ENCODE data around the gene ISCA1.
"Not testable (repeated sequence)": the region's sequence is repeated elsewhere in the genome, so short reads cannot be mapped to it uniquely, and the experiment has no call there.

ISCA1 gene

GRCh38 chr9:86282077-86282978 lies at the start of gene ISCA1:
Gene ISCA1 (minus strand): TSS chr9:86282538. CDS start chr9:86282458, 80 bp downstream.
- peak; percentile 92 for DNase-seq (ENCODE audit: low spot score)

GRCh38 chr9:86330186-86330585 lies 47.8 kb upstream of the ISCA1 start:
- DNase-seq (ENCODE audit: low spot score), result no peak

- no peak for DNase-seq (ENCODE audit: low spot score)
These were observed 47.3 kb upstream of the ISCA1 start for GRCh38 chr9:86329649-86330048.

DNA sequence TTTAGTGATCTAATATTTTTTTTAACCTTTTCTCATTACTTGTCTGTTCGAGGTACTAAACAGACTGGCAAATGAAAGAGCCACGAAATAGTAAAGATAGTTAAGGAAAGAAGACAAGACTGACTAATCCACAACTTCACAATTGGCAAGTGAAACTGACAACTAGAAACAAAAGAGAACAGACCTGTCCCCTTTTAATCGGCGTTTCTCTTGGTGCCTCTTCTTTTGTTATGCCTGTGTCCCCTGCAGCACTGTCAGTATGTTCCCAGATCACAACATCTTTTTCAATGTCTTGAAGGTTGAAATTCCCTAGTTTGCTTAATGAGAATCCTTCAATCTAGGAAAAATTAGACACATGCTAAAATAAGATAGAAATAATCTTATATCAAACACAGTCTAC lies 45.8 kb upstream of the ISCA1 start:
- peak; percentile 33 for DNase-seq (ENCODE audit: low spot score)

DNA sequence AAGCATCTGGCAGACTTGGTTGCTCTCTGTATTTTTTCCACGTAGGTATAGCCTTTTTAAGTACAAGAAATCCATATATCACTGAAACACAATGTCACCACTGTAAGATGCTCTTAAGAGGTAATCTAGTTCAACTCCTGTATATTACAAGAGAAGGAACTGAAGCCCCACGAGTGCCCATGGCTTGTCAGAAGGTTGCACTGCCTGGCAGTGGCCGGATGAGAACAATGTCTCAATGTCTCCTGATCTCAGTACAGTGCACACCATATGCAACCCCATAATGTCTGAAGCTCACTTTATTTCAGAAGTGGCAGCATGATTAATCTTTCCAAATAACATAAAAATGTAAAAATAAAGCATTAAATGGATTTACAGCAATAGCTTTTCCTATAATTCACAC lies 44.2 kb upstream of the ISCA1 start:
- DNase-seq (ENCODE audit: low spot score), result no peak

- DNase-seq (ENCODE audit: low spot score), result no peak
These were observed 42.6 kb upstream of the ISCA1 start for GRCh38 chr9:86324901-86325300.

GRCh38 chr9:86324308-86324707 lies 42.0 kb upstream of the ISCA1 start:
- no peak for DNase-seq (ENCODE audit: low spot score)

DNA sequence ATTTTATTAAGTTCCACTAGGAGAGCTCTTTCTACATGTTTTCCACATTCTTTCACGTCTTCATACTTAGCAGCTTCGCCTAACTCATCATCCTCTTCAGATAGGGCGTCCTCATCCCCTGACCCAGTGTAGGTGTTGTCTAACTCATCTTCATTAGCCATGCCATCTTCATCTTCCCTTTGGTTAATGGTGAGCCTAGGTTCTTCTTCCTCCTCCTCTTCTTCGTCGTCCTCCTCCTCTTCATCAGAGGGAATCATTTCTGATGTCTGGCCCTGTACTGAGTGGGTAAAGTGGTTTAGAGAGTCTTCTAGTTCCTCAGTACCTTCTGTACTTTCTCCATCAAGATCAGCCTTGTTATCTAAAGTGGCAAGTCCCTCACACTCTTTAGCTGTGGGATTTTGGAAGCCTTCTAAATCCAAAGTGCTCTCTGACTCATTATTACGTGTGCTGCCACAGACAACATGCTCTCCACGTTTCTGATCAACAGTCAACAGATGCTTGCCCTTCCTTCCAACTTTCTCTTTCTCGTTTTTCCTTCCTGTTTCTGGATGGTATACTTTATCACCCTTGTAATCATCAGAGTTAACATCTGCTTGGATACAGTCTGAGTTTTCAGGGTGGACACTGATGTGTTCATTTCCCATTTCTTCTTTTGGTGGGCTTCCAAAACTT lies 40.8 kb upstream of the ISCA1 start:
- DNase-seq (ENCODE audit: low spot score), result no peak

GRCh38 chr9:86321373-86321772 lies 39.0 kb upstream of the ISCA1 start:
- no peak for DNase-seq (ENCODE audit: low spot score)

GRCh38 chr9:86318187-86318586 lies 35.8 kb upstream of the ISCA1 start:
- no peak for DNase-seq (ENCODE audit: low spot score)

DNA sequence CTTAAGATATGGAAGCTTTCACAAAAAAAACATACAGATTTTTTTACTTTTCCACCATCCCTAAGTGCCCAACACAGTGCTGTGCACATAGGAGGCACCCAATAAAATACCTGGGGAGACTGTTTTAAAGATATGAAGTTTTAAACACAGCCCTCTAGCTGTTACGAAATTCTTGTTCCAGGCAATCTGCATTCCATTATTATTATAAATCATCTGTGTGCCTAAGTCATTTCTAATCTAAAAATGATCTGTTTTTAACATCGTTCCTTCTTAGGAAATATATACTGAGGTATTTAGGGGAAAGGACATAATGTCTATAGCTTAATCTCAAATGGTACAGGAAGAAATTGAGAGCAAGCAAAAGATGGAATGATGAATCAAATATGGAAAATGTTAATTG lies 32.7 kb upstream of the ISCA1 start:
- DNase-seq (ENCODE audit: low spot score), result no peak

DNA sequence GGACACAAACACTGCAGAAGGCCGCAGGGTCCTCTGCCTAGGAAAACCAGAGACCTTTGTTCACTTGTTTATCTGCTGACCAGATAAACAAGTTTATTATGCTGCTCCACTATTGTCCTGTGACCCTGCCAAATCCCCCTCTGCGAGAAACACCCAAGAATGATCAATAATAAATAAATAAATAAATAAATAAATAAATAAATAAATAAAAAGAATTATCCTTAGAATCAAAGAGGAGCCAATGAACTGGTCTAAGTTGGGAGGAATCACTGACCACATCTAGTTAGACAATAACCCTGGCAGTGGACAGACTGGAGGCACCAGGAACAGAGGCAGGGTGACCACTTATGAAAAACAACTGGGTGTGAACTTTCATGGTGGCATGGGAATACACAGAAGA lies 30.6 kb upstream of the ISCA1 start:
- DNase-seq (ENCODE audit: low spot score), result not testable (repeated sequence)

DNA sequence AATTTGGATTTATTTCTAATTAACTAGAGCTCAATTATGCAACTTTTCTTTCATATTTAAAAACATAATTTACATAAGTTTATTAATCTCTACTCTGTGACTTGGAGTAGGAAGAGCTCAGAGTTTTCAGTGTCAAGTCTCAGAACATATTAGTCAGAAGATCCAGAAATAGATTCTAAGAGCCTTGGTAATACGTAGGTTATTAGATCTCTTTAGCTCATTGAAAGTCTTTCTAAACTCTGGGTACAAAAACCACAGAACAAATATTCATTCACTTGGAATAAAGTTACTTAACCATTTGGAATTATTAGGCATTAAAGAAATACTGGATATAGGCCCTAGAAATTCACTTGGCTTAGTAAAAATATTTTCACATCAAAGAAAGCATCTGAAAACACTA lies 26.3 kb upstream of the ISCA1 start:
- no peak for DNase-seq (ENCODE audit: low spot score)

- no peak for DNase-seq (ENCODE audit: low spot score)
These were observed 21.9 kb upstream of the ISCA1 start for GRCh38 chr9:86304236-86304730.

GRCh38 chr9:86303316-86303975 lies 21.1 kb upstream of the ISCA1 start:
- peak; percentile 25 for DNase-seq (ENCODE audit: low spot score)

- no peak for DNase-seq (ENCODE audit: low spot score)
These were observed 19.3 kb upstream of the ISCA1 start for GRCh38 chr9:86301686-86302085.

DNA sequence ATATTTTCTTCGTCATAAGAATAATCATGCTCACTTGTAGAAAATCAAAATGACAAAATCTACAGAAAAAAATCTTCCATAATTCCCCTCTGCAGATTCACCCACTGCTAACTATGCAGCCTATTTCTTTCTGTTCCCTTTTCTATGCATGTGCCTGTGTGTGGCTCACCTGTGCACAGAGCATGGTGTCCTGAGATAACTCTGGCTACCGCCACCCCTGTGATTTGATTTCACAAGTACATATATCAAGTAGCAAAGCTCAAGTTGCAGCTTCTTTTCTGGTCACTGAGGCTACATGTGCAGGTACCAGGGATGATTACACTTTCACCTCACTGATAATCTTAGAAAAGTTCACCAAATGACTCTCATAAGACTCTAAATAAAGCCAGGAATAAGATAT lies 18.4 kb upstream of the ISCA1 start:
- no peak for DNase-seq (ENCODE audit: low spot score)

DNA sequence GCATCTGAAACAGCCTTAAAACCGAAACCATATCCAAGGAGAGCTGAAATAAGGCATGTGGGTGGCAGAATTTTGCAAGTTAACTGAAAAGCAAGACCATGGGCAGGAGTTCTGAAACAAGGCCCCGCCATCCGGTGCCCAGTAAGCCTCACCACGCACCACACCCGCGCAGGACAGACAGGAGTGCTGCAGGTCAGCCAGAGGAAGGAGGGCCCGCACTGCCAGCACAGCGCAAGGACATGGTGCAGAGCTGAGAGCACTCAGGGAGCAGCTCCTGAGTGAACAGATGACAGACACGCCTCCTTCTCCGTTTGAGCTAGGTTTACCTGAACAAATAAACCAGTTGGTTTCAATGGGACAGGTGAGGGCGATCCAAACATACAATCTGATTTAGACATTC lies 16.5 kb upstream of the ISCA1 start:
- no peak for DNase-seq (ENCODE audit: low spot score)

DNA sequence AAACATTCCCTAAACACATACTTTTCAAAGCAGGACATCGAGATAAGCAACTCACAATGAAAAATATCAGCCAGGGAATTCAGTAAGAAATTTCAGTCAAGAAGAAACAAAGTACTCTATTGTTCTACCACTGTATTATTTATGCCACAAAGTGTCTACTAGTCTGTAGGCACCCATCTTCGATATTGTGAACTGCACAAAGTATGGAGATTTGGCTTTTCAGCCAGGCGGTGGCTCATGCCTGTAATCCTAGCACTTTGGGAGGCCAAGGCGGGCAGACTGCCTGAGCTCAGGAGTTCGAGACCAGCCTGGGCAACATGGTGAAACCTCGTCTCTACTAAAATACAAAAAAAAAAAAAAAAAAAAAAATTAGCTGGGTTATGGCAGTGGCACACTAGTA lies 8.0 kb upstream of the ISCA1 start:
- not testable (repeated sequence) for DNase-seq (ENCODE audit: low spot score)

DNA sequence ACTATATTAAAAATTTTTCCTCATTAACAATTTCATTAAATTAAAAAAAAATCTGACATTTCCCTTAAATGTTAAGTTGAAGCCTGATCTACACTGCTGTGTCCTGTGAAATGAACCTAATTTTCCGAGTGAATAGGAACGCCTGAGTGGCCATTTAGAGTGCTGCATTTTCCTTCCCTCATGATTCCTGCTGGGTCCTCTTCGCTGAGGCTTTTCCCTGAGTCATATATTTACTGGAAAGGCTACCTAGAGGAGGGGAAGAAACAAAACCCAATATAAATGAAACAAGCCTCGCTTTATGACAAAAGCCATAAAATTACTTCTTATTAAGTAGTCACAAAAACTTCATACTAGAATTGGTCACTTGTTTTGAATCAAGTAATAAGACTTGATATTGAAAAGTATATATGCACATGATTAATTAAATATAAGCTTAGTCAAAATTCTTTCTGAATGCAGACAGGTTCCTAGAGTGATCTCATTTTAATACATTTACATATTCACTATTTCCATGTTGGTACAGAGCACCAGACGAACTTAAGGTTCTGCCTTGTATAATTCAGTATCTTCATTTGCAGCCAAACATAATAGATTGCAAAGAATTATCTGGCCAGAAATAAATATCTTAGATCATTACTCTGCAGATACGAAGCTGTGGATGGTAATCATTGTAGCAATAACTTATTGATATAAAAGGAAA lies 6.3 kb upstream of the ISCA1 start:
- DNase-seq (ENCODE audit: low spot score), result no peak

- peak; percentile 29 for DNase-seq (ENCODE audit: low spot score)
These were observed 4.7 kb upstream of the ISCA1 start for GRCh38 chr9:86287013-86287412.

- no peak for DNase-seq (ENCODE audit: low spot score)
These were observed 3.9 kb upstream of the ISCA1 start for GRCh38 chr9:86286278-86286677.

Data from iPS-NIHi11 (cell line).